ENCODE measurements around the gene ARL14EPL. TPM values are rescaled to one million over a fixed set of nuclear protein-coding genes. Genes with fewer than 3 reads are reported as not detected.

ARL14EPL gene
- polyA plus RNA-seq (ENCODE audit: insufficient read length in 3 of 3), result not detected

DNA sequence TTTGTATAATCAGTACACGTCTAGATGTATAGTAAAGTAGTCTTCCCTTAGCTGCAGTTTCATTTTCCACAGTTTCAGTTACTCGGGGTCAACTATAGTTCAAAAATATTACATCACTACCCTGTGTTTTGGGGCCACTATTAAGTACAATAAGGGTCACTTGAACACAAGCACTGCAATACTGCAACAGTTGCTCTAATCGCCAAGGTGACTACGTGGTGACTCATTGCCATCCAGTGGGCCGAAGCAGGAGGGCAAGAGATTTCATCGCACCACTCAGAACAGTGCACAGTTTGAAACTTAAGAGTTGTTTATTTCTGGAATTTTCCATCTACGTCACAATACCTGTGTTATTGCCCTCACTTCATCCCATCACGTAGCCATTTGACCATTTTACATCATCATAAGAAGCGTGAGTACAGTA lies at the start of gene ARL14EPL:
Gene ARL14EPL (plus strand): TSS at position 379 of the 424 bp plus-strand sequence. CDS start 18,994 bp downstream, outside the sequence.
- DNase-seq (ENCODE audit: low read depth in 3 of 3, low spot score in 2 of 3), result no peak

DNA sequence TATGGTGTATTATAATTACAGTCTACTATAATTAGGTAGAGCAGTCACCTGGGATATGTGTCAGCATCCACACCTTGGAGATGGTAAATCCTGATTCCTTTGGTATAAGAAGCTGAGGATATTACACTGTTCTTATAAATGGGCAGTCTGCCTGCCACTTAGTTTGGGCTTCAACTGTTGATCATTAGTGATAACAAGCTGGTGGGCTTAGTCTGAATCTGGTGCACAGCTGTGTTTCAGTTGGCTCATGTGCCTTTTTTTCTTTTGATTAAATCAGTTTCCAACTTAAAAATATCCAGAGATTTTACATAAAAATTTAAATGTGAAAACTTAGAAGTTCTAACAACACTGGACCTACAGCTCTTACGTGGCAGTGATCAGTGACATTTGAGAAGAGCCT lies 48.8 kb upstream of the ARL14EPL start:
- no peak for DNase-seq (ENCODE audit: low read depth in 3 of 3, low spot score in 2 of 3)

DNA sequence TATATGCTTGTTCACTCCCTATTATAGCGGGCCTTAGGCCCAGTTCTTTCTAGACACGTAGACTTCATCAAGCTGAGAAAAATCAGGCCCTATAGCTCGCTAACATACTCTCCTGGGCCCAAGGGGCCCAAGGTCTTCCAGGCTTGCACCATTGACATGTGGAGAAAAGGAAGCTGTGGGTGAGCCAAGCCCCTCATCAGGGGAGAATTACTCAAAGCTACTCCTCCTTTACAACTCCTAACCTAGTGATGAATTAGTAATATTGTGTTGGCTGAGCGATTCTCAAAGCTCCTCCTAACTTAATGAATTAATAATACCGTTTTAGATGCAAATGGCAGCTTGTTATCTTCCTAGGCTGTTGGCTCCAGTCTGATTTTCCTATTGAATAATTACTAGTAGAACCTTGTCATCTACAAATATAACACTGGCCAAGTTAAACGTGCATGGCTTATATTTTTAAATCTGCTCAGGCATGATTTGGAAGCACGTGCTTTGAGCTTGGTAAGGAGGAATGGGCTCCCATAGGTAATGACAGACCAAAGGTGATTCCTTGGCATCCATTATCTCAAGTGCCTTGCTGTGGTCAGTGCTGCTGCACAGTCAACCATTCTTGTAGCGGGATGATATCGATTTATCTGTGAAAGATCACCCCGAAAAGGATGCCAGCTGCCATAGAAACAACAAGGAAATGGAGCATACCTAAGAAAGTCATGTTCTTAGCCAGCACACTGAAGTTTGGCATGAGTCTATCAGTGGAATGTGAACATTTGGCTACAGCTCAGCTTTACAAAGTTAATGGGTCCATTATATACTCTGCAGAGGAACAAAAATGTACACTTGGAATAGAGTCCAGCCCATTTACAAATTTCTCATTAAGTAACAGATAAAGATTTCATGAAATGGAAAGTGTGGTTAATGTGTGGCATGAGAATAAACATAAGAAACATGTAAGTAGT lies 46.2 kb upstream of the ARL14EPL start:
- DNase-seq (ENCODE audit: low read depth in 3 of 3, low spot score in 2 of 3), result no peak

DNA sequence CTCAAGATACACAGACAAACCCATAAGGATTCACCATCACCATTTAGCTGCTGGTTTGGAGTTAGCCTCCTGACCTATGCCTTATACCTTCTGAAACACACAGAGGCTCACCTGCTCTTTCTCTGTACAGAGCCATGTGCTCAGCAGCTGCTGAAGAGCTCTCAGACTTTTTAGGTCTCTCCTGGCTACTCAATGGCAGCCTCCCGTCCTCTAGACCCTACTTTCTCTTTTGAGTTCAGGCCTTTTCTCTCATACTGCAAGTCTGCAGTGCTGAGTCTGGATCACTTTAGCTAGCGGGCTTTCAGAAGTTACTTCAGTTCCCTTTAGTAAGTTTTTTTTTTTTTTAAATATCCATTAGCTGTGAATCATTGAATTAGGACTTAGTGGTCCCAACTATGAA lies 44.3 kb upstream of the ARL14EPL start:
- no peak for DNase-seq (ENCODE audit: low read depth in 3 of 3, low spot score in 2 of 3)

DNA sequence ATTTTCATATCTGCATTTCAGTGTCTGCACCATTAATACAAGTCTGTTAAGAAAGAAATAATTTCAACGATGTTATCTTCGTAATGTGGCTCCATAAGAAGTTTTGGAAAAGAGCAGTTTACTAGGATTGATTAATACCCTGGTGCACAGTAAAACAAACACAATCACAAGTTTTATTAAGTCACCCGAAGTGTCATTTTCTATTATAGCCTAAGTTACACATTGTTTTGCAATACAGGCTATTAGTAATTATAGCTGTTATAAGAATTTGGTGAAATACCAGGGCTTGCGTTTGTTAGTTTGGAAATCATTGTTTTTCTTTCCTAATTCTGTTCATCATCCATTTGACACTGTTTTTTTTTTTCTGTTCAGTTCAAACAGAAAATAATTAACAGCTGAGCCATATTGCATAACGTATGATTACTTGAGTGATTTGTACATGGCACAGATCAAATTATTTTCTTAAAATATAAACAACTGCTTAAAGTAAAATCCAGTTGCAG lies 39.4 kb upstream of the ARL14EPL start:
- no peak for DNase-seq (ENCODE audit: low read depth in 3 of 3, low spot score in 2 of 3)

DNA sequence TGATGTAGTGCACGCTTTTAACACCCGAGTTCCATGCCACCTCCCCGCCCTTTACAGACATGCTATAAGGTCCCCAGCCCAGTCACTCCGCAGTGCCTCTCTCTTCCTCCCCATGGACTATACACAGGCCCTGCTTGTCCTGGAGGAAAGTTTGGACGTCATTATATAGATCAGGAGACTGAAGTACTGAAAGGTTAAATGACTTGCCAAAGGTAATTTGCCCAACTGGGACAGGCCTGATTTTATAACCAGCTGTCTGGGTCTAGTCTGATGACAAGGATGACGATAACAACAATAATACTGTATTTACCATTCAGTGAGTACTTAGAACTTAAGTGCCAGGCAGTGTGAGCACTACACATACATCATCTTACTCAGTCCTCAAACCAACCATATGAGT lies 36.9 kb upstream of the ARL14EPL start:
- DNase-seq (ENCODE audit: low read depth in 3 of 3, low spot score in 2 of 3), result no peak

DNA sequence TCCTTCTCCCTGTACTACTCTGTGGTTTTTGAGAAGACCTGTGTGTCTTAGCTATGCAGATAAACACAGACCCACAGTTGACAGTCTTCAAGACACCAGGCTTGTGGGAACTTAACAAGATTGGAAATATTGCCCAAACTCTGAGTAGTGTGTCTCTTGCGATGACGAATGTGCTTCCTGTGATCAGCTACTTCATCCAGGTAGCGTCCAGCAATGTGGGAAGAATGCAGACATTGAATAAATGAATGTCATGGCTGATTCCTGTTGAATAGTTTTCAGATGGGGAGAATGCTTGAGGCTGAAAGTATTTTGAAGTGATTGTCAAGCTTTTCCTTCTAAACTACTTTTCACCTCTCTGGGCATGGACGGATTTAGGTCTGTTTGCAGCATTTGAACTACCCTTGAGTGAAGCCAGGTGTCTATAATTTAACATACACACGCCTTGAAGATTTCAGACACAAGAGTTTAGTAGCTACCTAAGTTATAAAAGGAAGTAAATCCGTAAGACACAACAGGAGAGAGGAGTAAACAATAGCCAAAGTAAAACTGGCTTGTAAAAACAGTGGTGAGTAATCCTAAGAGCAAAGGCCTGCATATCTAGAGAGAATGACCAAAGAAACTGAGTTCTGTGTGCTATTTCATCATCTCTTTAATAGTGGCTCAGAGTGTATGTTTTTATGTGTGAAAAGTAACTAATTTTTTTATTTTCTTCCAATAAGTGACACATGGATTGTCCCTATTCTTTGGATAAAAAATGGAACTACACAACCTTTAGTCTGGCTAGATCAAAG lies 30.0 kb upstream of the ARL14EPL start:
- no peak for DNase-seq (ENCODE audit: low read depth in 3 of 3, low spot score in 2 of 3)

DNA sequence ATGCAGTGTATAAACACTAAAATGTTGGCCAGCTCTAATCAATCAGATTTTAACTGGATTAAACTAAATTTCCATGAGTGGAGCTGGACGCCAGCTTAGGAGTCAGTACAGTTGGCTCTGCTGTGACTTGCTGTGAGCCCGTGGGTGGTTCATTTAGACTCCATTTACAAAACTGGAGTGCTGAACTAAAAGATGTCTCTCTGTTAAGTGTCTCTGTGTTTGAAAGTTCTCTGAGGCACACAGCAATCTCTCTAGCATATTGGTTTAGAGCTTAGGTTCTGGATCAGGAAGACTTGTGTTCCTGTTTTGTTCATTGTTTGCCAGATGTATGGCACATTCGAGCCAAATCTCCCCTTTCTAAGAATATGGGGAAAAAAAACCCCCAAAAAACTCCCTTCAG lies 28.0 kb upstream of the ARL14EPL start:
- no peak for DNase-seq (ENCODE audit: low read depth in 3 of 3, low spot score in 2 of 3)

DNA sequence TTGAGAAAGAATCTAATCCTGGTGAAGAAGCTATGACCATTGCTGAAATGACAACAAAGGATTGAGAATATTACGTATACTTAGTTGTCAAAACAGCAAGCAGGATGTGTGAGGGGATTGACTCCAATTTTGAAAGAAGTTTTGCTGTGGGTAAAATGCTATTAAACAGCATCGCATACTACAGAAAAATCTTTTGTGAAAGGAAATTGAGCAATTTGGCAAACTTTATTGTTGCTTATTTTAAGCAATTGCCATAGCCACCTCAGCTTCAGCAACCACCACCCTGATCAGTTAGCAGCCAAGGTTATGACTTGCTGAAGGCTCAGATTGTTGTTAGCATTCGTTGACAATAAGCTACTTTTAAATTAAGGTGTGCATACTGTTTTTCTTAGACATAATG lies 22.5 kb upstream of the ARL14EPL start:
- DNase-seq (ENCODE audit: low read depth in 3 of 3, low spot score in 2 of 3), result no peak

DNA sequence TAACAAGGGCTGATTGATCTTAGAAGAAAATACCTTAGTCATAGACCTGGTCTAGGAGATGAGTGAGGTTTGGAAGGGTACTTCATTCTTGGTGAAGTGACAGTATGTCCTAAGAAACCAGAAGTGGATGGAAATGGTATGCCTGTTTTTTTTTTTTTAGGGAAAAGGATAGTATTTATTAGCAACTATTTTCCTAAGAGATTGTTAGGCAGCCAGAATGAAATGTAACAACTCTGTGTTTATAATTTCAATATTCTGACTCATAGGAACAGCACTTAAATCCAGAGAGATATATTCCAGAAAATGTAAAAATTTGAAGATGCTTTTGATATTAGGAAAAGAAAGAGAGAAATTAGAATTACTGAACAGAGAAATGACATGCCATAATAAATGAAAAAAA lies 21.2 kb upstream of the ARL14EPL start:
- DNase-seq (ENCODE audit: low read depth in 3 of 3, low spot score in 2 of 3), result no peak

DNA sequence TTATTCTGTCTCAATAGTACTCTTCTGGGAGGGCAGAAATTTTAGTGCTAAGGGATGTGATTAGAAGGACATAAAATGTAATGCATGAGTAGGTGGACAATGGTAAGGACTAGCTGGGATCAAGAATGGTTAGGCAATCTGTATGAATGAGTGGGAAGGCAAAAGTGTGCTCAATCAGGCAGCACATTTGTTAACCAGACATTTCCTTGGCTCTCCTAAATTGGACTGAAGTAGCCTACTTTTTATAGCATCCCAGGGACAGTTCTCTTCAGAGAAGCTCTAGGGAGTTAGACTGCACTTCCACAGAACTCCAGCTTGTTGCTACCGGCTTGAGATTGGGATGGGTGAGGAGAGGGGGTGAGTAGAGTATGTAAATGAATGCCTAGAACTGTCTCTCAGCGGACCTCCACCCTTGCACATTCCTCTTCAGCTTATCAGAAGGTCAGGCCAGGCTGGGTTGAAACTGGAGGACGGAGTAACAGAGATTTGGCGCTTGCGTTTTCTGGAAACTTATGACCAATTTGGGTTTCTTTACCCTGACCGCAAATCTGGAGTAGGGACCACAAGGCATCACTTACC lies 19.0 kb upstream of the ARL14EPL start:
- DNase-seq (ENCODE audit: low read depth in 3 of 3, low spot score in 2 of 3), result no peak

DNA sequence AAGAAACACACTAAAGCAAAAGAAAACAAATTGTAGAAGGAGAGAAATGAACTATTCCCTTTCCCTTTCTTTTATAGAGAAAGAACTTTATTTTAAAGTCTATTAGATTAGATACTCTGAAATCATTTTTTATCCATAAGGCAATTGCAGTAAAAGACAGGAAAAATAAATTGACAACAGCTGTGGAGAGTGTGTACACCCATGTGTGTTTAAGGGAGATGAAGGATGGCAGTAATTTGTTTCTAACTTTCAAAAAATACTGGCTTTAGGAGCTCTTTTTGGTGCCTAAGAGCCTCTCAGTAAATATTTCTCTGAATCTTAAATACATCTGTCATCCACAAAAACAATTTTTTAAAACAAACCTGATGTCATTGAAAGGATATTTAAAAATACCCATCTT lies 18.3 kb upstream of the ARL14EPL start:
- DNase-seq (ENCODE audit: low read depth in 3 of 3, low spot score in 2 of 3), result no peak

DNA sequence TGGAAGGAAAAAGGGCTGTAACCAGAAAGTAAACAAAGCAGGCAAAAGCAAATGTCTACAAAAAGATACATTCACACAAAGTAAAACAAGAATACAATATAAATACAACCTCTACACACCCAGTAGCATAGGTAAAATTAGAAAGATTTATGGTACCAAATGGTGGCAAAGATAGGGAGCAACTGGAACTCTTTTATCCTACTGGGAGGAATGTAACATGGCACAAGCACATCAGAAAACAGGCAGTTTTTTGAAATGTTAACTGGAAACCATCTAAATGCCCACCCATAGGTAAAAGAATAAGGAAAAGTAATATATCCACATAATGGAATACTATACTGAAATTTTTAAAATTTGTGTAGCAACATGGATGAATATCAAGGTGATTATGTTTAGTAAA lies 8.7 kb upstream of the ARL14EPL start:
- no peak for DNase-seq (ENCODE audit: low read depth in 3 of 3, low spot score in 2 of 3)

DNA sequence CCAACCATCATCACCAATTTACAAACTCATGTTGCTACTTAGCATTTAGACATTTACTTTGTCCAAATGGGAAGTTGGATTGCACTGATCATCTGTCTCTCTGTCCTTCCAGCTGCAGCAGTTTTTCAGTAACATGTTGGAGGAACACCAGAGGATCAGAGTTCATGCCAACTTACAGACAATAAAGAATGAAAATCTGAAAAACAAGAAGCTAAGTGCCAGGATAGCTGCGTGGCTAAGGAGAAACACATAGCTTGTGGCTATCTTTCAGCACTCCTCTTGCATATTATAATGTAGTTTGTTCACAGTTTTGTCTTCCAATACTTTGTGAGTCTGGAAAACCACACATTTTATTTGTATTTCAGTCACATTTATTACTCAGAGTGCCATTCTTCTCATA lies 6.4 kb upstream of the ARL14EPL start:
- no peak for DNase-seq (ENCODE audit: low read depth in 3 of 3, low spot score in 2 of 3)

DNA sequence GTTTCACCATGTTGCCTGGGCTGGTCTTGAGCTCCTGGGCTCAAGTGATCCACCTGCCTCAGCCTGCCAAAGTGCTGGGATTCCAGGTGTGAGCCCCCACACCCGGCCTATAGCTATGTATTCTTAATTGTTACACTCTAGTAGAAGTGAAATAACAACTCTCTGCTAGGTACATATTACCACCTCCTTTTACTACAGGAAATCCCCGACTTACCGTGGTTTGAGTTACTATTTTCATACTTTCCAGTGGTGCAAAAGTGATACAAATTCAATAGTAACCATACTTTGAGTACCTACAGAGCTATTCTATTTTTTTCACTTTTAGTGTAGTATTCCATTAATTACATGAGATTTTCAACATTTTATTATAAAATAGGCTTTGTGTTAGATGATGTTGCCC lies 719 bp downstream of the ARL14EPL start:
- DNase-seq (ENCODE audit: low read depth in 3 of 3, low spot score in 2 of 3), result no peak

DNA sequence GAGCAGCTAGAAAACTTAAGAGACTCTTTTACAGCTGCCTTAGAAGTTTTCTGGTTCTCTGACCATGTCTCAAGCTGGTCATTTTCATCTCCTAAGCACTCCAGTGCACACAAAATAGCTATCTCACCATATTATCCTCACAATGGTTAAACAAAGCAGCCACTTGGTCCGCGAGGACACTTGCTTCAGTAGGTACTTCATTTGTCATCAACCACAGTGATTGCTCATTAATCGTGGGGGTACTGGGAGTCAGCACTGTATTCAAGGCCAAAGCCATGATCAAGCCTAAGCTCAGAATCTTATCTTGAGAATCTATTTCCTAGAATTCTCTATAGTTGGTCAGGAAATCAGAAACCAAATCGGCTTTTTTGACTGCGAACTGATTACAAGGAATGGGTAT lies 2.9 kb downstream of the ARL14EPL start:
- DNase-seq (ENCODE audit: low read depth in 3 of 3, low spot score in 2 of 3), result no peak

DNA sequence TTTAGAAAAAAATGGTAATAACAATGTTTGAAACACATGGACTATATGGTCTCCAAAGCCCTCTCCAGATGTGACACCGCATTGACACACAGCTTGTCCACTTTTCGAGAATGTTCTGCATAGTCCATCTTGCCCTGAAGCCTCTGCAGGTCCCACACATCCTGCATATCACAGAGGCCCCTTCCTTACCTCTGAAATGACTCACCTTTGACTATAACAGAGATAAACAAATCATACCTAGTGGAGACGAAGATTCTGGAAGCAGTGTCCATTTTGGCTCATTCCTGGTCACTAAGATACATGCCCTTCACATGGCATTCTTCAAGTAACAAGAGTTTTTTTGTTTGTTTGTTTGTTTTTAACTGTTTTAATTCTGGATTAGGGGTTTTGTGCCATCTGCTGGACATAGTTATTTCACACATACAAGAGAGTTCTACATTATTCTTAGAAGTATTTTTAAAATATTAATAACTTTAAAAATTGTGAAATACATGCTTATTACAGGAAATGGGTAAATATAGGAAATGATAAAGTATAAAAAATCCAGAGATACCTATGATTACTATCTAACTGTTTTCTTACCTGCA lies 5.1 kb downstream of the ARL14EPL start:
- DNase-seq (ENCODE audit: low read depth in 3 of 3, low spot score in 2 of 3), result no peak

DNA sequence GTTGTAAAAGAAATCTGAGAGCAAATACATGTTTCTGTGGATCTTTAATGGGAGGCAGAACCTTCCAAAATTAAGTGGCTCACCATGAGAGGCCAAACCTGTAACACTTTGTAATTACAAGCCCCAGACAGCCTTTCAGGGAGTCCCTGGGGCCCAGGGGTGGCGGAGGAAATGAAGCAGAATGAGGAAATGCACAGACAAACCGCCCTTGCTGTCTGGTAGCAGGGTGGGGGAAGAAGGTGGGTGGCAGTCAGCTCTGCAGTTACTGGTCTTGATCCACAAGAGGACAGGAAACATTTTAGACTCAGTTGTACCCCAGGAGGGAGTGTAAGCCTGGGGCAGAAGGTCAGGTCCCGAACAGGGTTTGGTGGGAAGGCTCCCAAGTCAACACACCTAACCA lies 6.5 kb downstream of the ARL14EPL start:
- no peak for DNase-seq (ENCODE audit: low read depth in 3 of 3, low spot score in 2 of 3)

DNA sequence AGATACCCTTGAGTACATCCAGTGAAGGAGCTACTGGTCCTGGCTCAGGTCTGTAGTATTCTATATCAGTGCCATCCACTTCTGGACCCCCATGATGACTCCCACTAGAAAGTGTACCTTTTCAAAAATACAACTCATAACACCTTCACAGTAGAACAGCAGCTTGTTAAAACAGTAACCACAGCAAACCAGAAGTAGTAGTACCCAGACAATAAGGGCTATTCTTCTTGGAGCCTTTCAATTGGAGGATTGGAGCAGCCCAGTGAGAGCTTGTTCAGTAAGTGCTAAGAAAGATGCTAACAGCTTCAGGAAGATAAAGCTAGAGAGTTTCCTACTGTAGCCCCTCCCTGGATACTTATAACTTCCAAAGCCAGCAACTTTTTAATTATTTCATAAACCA lies 10.1 kb downstream of the ARL14EPL start:
- no peak for DNase-seq (ENCODE audit: low read depth in 3 of 3, low spot score in 2 of 3)

DNA sequence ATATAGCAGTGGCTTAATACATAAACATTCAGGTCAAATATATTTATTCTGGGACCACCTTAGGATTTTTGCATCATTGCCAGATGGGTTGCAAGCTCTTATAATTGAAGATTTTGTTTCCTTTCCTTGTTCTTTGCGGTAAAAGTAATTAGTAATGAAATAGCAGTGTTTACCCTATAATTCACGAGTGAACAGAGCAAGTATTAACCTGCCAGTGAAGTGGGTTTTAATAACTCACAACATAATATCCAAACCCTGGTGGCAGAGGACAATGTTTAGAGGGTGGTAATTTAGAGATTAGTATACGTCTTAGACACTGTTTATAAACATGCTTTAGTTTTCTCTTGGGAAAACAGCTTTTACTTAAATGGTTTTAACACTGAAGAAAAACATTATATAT lies 11.8 kb downstream of the ARL14EPL start:
- no peak for DNase-seq (ENCODE audit: low read depth in 3 of 3, low spot score in 2 of 3)

DNA sequence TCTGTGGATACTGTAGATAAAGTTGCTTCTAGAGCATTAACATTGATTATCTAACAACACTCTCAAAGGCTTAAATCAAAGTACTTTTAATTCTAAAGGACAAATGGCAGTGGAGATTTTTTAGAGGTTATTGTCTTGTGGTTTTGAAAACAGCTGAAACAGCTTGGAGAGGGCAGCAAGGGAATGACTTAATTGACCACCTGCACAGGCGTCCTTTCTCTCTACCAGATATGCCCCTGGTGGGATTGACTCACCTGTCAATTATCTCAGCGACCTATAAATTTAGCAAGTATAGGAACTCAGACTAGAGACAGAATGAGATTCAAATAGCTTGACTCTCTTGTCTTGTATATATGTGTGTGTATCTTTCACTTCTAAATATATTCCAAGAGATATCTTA lies 13.5 kb downstream of the ARL14EPL start:
- no peak for DNase-seq (ENCODE audit: low read depth in 3 of 3, low spot score in 2 of 3)

Data from right renal cortex interstitium (tissue), 3 donors.